Fibroblast of lung (primary cell): ENCODE data around the gene POP4. TPM values are rescaled to one million over a fixed set of nuclear protein-coding genes. Genes with fewer than 3 reads are reported as not detected.

ENCODE experiments used
- DNase-seq, 2 donors: peaks; one replicate each; pipeline versions ENCODE4 v3.0.0 to v3.0.0-alpha.2; 2010; ENCODE audit warnings: low read depth in 2 of 2
- H2AFZ ChIP-seq: 2 replicates; pipeline ENCODE4 v1.5.1; 2012; ENCODE audit warnings: low read length, control low read depth, inconsistent platforms
- H3K27ac ChIP-seq: 2 replicates; pipeline ENCODE4 v1.5.1; 2011; ENCODE audit warnings: low read length, control low read depth; ENCODE audit not compliant: insufficient read depth
- H3K27me3 ChIP-seq: 2 replicates; pipeline ENCODE4 v1.5.1; 2011; ENCODE audit warnings: mild to moderate bottlenecking, low read length; ENCODE audit not compliant: control insufficient read depth, insufficient read depth
- H3K36me3 ChIP-seq: 2 replicates; pipeline ENCODE4 v1.5.1; 2011; ENCODE audit warnings: low read length; ENCODE audit not compliant: control insufficient read depth, insufficient read depth
- H3K4me1 ChIP-seq: 2 replicates; pipeline ENCODE4 v1.5.1; 2011; ENCODE audit warnings: low read length; ENCODE audit not compliant: control insufficient read depth, insufficient read depth; ENCODE audit errors: extremely low read depth
- H3K4me2 ChIP-seq: 2 replicates; pipeline ENCODE4 v1.5.1; 2011; ENCODE audit warnings: low read length, control low read depth; ENCODE audit not compliant: insufficient read depth; ENCODE audit errors: extremely low read depth
- H3K4me3 ChIP-seq, 4 experiments: fragments of 200-600 bp in 1 of 4; sonication (generic) in 1 of 4; replicated peaks in 1 of 4; 2 replicates each; pipeline ENCODE4 v1.5.1; 2011 to 2016; ENCODE audit warnings: low read length in 4 of 4, low read depth in 3 of 4, mild to moderate bottlenecking in 3 of 4, control low read depth in 2 of 4, inconsistent platforms in 1 of 4, mixed read lengths in 1 of 4; ENCODE audit not compliant: insufficient read depth in 1 of 4; ENCODE audit errors: control extremely low read depth in 1 of 4
- H3K79me2 ChIP-seq: 2 replicates; pipeline ENCODE4 v1.5.1; 2012; ENCODE audit warnings: mild to moderate bottlenecking, low read length, inconsistent platforms; ENCODE audit not compliant: control insufficient read depth, insufficient read depth
- H3K9ac ChIP-seq: 2 replicates; pipeline ENCODE4 v1.5.1; 2011; ENCODE audit warnings: mild to moderate bottlenecking, low read length, control low read depth; ENCODE audit not compliant: insufficient read depth
- H3K9me3 ChIP-seq: 2 replicates; pipeline ENCODE4 v1.5.1; 2012; ENCODE audit warnings: low read depth, low read length; ENCODE audit not compliant: control insufficient read depth, insufficient read depth
- H4K20me1 ChIP-seq: 2 replicates; pipeline ENCODE4 v1.5.1; 2011; ENCODE audit warnings: low read length; ENCODE audit not compliant: control insufficient read depth, insufficient read depth; ENCODE audit errors: extremely low read depth
- EZH2 ChIP-seq: IDR thresholded peaks from 2 replicates; pipeline ENCODE4 v1.5.1; 2012; ENCODE audit warnings: low read length, control low read depth, mild to moderate bottlenecking; ENCODE audit errors: missing control alignments
- polyA plus RNA-seq, 2 donors: library from polyadenylated mRNA; depleted of rRNA in 1 of 2; stranded (reverse) in 1 of 2; unstranded in 1 of 2; fragments of >200 nt; gene quantifications; 2 replicates each; pipeline ENCODE4 v1.2.1, GENCODE V29; 2011 to 2012; ENCODE audit warnings: missing spikeins in 1 of 2
- total RNA-seq: library from RNA; depleted of rRNA; stranded (reverse); fragments of >200 nt; gene quantifications from 2 replicates; pipeline ENCODE4 v1.2.1, GENCODE V29; 2014
- TF ChIP-seq, protein P1 (sequence below), 2 donors: IDR thresholded peaks in 1 of 2; conservative IDR thresholded peaks in 1 of 2; 1 replicate in 1 of 2; 2 replicates in 1 of 2; pipeline ENCODE4 v1.5.1; 2011 to 2012; ENCODE audit warnings: low read length in 2 of 2, control low read depth in 1 of 2, inconsistent platforms in 1 of 2, low read depth in 1 of 2, mild to moderate bottlenecking in 1 of 2

POP4 gene
- total and polyA plus RNA-seq, 2 donors (not counting 1 experiment from before 2014, with no cell fraction given) = 77.1 to 102 TPM

DNA sequence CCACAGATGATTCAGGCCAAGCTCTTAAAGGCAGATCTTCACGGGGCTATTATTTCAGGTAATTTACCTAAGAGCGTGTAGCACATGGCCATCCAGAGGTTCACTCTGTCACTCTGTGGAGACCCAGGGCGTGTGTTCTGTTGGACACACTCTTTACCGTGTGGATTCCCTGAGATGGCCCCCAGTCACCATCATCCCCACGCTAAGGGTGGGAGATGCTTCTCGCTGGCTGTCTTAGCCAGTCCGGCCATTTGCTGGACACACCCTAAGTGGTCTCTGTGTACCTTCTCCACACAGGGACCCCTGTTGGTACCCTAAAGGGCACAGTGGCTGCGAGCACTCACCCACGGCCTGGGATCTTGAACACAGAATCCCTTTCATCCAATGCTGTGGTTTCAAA is 6.0 kb downstream of the POP4 start:
- Histone ChIP-seq H3K79me2 (no peaks in the 10 kb centered on the region), H3K9ac (no peak overlapping the region), H3K4me1 (no peaks in the 10 kb centered on the region), H3K27ac (no peak overlapping the region), H2AFZ (no peak overlapping the region), H3K27me3 (no peaks in the 10 kb centered on the region), H3K36me3 (peaks cover 17% of the 10 kb centered on the region), H3K4me2 (no peak overlapping the region), H3K4me3 (no peak overlapping the region), H3K9me3 (no peaks in the 10 kb centered on the region), H4K20me1 (no peaks in the 10 kb centered on the region)
- TF ChIP-seq EZH2 = no peak
- TF ChIP-seq, protein P1, sequence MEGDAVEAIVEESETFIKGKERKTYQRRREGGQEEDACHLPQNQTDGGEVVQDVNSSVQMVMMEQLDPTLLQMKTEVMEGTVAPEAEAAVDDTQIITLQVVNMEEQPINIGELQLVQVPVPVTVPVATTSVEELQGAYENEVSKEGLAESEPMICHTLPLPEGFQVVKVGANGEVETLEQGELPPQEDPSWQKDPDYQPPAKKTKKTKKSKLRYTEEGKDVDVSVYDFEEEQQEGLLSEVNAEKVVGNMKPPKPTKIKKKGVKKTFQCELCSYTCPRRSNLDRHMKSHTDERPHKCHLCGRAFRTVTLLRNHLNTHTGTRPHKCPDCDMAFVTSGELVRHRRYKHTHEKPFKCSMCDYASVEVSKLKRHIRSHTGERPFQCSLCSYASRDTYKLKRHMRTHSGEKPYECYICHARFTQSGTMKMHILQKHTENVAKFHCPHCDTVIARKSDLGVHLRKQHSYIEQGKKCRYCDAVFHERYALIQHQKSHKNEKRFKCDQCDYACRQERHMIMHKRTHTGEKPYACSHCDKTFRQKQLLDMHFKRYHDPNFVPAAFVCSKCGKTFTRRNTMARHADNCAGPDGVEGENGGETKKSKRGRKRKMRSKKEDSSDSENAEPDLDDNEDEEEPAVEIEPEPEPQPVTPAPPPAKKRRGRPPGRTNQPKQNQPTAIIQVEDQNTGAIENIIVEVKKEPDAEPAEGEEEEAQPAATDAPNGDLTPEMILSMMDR (conservative IDR thresholded peaks at IDR 0.05 in 1 of 2, IDR thresholded peaks at IDR 0.05 in 1 of 2; ENCODE audit: low read depth in 1 of 2, low read length in 2 of 2) = no peak
- no peak for DNase-seq

DNA sequence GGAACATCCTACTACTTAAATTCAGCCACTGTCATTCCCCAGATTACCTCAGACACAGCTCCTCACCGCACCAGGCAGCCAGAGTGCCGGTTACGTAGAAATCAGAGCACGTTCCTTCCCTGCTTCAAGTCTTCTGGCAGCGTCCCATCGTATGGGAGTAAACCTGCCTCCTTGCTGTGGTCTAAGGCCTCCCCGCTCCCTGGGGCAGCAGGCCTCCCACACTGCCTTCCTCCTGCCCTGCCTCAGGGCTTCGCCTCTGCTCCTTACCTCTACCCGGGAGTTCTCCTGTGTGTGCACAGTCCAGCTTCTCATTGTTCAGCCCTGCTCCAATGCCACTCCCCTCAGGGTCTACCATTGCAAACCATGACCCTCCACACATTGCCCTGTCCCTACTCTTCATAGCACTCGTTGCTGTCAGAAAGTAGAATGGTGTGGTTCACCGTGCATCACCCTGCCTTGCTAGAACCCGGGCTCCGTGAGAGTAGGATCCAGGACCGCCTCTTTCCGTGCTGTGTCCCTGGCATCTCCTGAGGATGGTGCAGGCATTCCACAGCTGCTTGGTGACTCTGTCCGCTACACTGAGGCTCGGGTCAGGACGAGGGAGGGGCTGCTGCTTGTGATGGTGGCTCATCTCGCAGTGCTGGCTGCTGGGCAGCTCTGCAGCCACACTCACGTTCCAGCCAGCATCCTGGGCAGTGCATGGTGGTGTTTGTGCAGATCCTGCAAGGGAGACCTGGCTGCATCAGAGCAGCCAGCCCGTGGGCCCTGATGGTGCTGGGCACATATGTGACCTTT is 6.9 kb downstream of the POP4 start:
- peaks cover 17% of the 10 kb centered on the region for H3K36me3 ChIP-seq
- no peak for DNase-seq

DNA sequence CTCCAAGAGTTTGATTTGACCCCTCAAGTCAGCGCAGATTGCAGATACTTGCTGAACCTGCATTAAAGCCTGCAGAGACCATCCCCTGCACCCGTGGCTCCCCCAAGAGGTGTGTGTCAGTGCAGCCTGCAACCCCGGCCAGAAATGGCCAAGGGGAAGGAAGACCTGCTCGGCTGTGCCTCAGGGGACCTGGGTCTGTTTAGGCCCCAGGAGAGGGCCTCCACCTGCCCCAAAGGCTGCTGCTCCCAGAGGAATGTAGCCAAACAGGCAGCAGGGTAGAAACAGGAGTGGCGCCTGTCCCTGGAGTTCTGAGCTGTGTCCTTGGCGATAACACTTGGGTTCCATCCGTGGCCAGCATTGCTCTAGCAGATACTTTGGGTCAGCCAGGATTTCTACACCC is 8.0 kb downstream of the POP4 start:
- Histone ChIP-seq H3K79me2 (no peaks in the 10 kb centered on the region), H3K36me3 (peaks cover 17% of the 10 kb centered on the region), H3K27me3 (no peaks in the 10 kb centered on the region), H4K20me1 (no peaks in the 10 kb centered on the region), H3K9me3 (no peaks in the 10 kb centered on the region), H3K4me1 (no peaks in the 10 kb centered on the region), H3K27ac (no peak overlapping the region), H3K4me2 (no peak overlapping the region), H3K4me3 (no peak overlapping the region), H2AFZ (no peak overlapping the region), H3K9ac (no peak overlapping the region)
- DNase-seq = no peak
- TF ChIP-seq, protein P1 (conservative IDR thresholded peaks at IDR 0.05 in 1 of 2, IDR thresholded peaks at IDR 0.05 in 1 of 2; ENCODE audit: low read depth in 1 of 2, low read length in 2 of 2) = no peak
- no peak for TF ChIP-seq EZH2

More for the DNA sequence above, 6.9 kb downstream of the POP4 start:
- no peaks in the 10 kb centered on the region for H3K9me3 ChIP-seq
- no peaks in the 10 kb centered on the region for H3K4me1 ChIP-seq
- TF ChIP-seq, protein P1 (conservative IDR thresholded peaks at IDR 0.05 in 1 of 2, IDR thresholded peaks at IDR 0.05 in 1 of 2; ENCODE audit: low read depth in 1 of 2, low read length in 2 of 2) = no peak
- no peak for TF ChIP-seq EZH2
- no peak overlapping the region for H3K4me2 ChIP-seq
- no peaks in the 10 kb centered on the region for H4K20me1 ChIP-seq
- no peak overlapping the region for H3K27ac ChIP-seq
- H2AFZ ChIP-seq = no peak overlapping the region
- no peak overlapping the region for H3K4me3 ChIP-seq
- no peaks in the 10 kb centered on the region for H3K27me3 ChIP-seq
- H3K9ac ChIP-seq = no peak overlapping the region
- H3K79me2 ChIP-seq = no peaks in the 10 kb centered on the region
